ENCODE measurements around the gene VASH1.
"Not testable (repeated sequence)": the region's sequence is repeated elsewhere in the genome, so short reads cannot be mapped to it uniquely, and the experiment has no call there.

VASH1 gene

DNA sequence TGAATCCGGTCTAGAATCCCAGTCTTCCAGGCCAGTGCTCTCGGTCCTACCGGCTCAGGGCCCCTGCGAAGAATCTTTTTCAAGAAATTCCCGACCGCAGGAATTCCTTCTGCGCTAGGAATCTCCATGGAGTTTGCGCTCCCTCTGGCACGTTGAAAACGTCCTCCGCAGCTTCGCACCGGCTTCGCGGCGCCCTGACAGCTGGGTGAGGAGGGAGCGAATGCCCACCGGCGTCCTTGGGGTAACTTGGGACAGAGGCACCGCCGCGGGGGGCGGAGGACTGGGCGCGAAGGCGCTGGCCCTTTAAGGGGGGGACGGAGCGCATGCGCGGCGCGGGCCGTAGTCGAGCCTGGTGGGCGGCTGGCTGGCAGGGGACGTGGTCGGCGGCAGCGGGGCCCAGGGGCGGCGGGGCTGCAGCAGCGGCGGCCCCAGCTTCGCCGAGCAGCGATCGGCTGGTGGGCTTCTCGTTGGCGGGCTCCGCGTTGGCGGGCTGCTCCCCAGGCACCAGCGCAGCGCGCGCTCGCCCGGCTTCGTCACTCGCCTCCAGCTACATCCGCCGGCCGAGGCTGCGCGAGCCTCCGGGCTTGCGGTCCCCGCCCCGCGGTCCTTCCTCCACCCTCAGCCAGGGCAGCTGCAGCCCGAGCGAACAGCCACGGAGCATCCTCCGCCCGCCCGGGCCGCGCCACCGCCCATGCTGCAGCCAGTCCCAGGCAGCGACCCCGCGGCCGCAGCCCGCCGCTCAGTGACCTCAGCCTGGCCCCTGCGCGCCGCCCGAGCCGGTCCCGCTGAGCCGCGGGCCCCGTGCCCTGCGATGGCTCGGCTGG is at the start of gene VASH1:
VASH1 (plus strand) TSS at position 333 of the 824 bp plus-strand sequence. CDS start 1,354 bp downstream, outside the sequence.
- peak; percentile 20 for DNase-seq (ENCODE audit: low read depth)

DNA sequence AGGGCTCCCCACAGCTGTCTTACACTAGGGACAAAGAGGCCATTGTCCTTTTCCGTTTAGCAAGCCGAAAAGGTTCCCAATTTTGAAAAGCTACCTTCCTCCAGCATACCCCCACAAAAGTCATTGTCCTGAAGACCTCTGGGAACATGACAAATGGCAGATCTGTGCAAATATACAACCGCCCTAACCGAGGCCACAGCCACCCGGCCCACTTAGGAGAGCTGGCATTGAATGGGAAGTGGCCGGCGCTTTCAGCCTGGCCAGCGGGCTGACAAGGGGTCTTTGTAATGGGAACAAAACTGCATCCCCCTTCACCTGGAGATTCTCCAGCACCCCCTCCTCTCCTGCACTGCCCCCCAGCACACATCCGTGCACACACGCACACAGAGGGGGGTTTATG is 48.1 kb upstream of the VASH1 start:
- DNase-seq (ENCODE audit: low read depth): no peak

- no peak for DNase-seq (ENCODE audit: low read depth)
These were observed 46.8 kb upstream of the VASH1 start for GRCh38 chr14:76714470-76714869.

DNA sequence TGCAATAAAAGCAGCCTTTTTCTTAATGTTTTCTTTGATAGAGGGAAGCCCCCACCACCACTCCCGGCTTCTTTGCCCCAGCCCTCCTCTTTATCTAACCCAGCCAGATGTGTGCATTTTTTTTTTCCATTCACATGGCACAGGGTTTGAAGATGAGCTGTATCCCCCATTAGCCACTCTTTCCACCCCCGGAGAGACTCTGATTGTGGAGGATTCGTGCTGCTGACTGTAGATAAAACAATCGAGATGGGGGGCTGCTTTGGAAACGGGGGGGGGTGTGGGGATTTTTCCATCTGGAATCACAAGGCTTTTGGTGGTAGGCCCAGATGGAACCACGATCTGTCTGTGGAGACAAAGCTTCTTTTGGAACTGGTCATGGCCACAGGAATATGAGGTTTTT is 46.2 kb upstream of the VASH1 start:
- no peak for DNase-seq (ENCODE audit: low read depth)

DNA sequence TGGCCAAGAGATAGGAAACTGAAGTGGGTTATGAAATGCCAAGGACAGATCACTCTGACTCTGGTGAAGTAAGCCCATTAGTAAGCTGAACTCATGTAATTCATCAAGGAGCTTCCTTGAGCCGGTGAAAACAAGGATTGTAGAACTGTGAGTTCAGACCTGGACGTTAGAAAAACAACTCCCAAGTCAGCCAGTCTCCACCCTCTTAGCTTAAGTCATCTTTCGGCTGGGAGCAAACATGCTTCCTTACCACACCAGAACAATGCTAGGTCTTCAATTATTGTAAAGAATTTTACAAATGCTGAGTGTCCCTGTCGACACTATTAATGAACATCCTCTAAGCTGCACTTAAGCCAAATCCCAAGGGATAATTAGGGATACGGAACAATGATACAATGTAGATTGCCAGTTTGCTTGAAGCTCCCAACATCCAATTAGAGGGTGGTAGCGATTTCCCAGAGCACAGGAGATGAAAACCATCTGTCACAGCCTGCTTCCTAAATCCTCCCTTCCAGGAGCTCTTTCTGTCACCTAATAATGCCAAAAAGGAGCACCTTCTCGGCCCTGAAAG is 45.7 kb upstream of the VASH1 start:
- DNase-seq (ENCODE audit: low read depth): no peak

DNA sequence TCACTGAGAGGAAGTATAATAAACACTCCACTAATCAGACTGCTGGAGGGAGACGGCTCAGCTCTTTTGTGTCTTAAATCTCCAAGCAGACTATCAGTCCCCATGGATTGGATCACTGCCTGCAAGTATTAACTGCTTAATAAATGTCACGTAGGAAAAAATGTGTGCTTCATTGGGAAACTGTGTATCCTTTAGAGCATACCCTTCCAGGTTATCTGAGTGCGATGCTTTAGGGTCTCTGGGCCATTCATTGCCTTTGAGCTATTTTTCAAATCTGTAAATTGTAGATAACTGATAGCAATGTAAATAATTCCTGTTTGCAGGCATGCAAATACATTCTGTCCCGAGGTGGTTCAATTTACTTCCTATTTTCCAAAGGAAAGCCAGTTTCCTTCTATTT is 45.0 kb upstream of the VASH1 start:
- no peak for DNase-seq (ENCODE audit: low read depth)

- DNase-seq (ENCODE audit: low read depth): no peak
These were observed 43.6 kb upstream of the VASH1 start for GRCh38 chr14:76717508-76718290.

- no peak for DNase-seq (ENCODE audit: low read depth)
These were observed 42.8 kb upstream of the VASH1 start for GRCh38 chr14:76718306-76719040.

DNA sequence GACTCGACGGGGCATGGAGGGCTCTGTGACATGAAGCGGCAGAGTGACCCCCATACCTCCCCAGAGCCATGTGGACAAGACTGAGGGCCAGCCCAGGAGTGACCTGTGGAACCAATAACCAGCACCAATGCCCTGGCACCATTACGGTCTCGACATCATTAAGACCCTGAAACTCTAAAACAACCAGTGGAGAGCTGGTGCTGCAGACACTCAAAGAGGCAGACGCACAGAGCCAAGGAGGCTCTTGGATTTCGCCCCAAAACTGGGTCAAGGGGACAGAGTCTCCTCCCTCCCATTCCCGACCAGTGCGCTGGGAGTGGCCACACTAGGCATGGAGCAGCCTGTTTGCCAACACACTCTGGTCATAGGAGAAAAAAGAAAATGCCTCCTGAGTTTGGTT is 41.6 kb upstream of the VASH1 start:
- DNase-seq (ENCODE audit: low read depth): no peak

DNA sequence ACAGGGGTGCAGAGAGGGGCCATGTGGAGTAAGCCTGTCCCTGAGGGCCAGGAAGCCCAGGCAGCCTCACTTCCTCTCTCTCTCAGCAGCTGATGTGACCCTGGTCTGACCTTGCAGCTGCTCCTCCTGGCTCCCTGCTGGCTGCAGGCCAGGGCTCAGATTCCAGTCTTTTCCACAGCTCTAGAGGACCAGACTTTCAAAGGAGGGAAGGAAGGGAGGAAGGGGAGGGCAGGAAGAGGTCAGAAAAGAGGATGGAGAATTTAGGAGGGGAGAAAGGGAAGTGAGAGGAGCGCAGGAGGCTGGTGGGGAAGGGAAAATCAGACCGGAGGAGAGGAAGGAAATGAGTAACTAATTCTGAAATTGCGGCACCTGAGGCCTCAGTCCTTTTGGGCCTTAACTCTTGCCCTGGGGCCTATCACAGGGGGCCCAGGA is 40.9 kb upstream of the VASH1 start:
- no peak for DNase-seq (ENCODE audit: low read depth)

- not testable (repeated sequence) for DNase-seq (ENCODE audit: low read depth)
These were observed 39.8 kb upstream of the VASH1 start for GRCh38 chr14:76721506-76721905.

GRCh38 chr14:76724651-76725550 is 36.4 kb upstream of the VASH1 start:
- no peak for DNase-seq (ENCODE audit: low read depth)

DNA sequence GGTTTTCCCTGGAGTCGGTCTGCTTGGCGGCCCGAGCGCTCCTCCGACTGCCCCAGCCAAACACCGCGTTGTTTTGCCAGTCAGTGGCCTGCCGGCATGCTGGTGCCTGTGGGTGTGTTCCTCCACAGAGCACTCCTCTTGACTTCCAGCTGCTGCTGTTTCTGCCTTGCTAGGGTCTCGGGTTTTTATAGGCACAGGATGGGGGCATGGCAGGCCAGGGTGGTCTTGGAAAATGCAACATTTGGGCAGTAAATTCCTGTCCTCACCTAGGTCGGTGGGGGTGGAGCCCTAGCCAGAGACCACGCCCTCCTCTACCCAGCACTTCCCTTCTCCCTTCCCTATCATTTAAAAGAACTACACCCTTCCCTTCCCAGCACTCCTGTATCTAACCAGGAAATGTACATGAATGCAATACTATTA is 34.7 kb upstream of the VASH1 start:
- no peak for DNase-seq (ENCODE audit: low read depth)

- DNase-seq (ENCODE audit: low read depth): no peak
These were observed 33.9 kb upstream of the VASH1 start for GRCh38 chr14:76727384-76727783.

DNA sequence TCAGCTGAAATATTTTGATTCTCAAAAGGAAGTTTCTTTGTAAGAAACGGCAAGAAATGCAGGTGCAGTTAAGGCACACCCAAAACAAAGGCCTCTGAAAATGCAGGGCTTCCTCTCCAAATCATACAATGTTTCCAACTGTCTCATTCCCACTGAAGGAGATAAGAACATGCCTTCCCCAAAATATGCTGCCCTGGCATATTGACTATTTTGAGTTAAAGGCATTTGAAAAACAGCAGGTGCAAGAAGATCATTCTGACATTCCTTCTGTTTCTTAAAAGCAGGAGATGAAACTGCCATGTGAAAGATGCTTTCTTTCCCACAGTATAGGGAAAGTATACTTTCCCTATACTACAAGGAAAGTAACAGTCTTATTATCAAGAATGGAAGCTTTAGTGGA is 33.4 kb upstream of the VASH1 start:
- DNase-seq (ENCODE audit: low read depth): no peak

DNA sequence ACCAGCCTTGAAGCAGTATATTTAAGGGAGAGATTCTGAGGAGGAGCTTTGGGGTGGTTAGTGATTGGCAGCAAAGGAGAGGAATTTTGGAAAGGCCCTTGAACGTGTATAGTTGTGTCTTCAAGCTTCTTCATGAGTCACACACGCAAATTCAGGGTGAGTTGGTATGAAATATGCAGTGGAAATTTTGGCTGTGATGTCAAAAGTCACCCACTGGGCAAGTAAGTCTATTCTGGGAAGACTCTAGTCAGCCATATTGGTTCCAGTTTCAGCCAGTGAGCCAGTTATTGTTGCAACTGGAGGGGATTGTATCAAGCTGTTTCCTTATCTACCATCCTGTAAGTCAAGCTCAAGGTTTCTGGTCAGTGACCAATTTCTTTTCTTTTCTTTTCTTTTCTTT is 32.0 kb upstream of the VASH1 start:
- DNase-seq (ENCODE audit: low read depth): no peak

- no peak for DNase-seq (ENCODE audit: low read depth)
These were observed 31.2 kb upstream of the VASH1 start for GRCh38 chr14:76729953-76730505.

DNA sequence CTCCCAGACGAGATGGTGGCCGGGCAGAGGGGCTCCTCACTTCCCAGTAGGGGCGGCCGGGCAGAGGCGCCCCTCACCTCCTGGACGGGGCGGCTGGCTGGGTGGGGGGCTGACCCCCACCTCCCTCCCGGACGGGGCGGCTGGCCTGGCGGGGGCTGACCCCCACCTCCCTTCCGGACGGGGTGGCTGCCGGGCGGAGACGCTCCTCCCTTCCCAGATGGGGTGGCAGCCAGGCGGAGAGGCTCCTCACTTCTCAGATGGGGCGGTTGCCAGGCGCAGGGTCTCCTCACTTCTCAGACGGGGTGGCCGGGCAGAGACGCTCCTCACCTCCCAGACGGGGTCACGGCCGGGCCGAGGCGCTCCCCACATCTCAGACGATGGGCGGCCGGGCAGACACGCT is 26.8 kb upstream of the VASH1 start:
- DNase-seq (ENCODE audit: low read depth): not testable (repeated sequence)

- no peak for DNase-seq (ENCODE audit: low read depth)
These were observed 24.8 kb upstream of the VASH1 start for GRCh38 chr14:76736514-76736913.

DNA sequence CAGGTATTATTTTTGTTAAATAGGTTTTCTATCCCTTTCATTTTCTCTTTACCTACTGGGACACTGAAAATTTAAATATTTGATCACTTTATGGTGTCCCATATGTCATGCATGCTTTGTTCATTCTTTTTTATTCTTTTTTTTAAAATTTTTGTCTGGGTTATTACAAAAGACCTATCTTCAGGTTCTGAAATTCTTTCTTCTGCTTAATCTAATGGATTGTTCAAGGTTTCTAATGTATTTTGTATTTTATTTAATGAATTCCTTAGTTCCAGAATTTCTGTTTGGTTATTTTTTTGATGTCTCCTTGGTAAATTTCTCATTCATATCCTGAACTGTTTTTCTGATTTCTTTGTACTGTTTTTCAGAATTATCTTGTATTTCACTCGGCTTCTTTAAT is 20.2 kb upstream of the VASH1 start:
- DNase-seq (ENCODE audit: low read depth): no peak

DNA sequence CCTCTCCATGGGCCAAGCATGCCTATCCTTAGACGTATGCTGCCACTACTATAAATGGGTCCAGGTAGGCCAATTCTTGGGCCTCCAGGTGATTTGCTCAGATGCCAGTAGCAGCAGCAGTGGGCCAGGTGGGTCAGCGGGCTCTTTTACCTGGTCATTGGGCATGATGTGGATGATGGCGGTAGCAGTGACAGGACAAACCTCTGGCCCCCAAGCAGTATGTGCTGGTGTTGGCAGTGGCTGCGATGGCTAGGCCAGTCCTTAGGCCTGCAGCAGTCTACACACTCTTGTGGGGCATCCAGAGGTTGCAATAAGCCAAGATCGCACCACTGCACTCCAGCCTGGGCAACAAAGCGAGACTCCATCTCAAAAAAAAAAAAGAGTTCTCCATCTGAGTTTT is 19.1 kb upstream of the VASH1 start:
- DNase-seq (ENCODE audit: low read depth): no peak

Data from fibroblast of the conjunctiva (primary cell).